GM12875 (cell line): ENCODE data around the gene DRAP1.

Experiments
- H3K4me3 ChIP-seq: one replicate; pipeline ENCODE4 v1.5.1; 2011; ENCODE audit warnings: low read depth, low read length, control low read depth
- CTCF ChIP-seq: IDR thresholded peaks from 2 replicates; pipeline ENCODE4 v1.5.1; 2011; ENCODE audit warnings: low read depth, mild to moderate bottlenecking, control low read depth, inconsistent platforms, low read length, moderate library complexity, borderline replicate concordance; ENCODE audit not compliant: insufficient read depth

The DRAP1 gene

GRCh38 chr11:65952052-65952521 lies 32.9 kb downstream of the DRAP1 start:
- no peak overlapping the region for H3K4me3 ChIP-seq
- TF ChIP-seq CTCF: no peak

DNA sequence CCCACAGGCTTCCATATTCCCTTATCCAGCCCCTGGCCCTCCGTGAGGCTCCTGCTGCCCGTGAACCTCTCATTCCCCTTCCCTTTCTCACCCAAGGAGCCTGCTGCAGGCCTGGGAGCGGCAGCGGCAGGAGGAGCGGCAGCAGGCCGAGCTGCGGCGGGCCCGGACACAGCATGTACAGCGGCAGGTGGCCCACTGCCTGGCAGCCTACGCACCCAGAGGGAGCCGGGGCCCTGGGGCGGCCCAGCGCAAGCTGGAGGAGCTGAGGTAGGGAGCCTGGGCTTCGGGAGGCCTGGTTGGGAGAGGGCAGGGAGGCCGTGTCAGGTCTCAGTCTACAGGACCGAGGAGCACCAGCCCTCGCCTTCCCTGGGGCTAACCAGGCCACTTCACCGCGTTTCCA lies 34.2 kb downstream of the DRAP1 start:
- no peak overlapping the region for H3K4me3 ChIP-seq
- no peak for TF ChIP-seq CTCF

- TF ChIP-seq CTCF: no peak
- H3K4me3 ChIP-seq: no peak overlapping the region
These were observed 35.5 kb downstream of the DRAP1 start for GRCh38 chr11:65954771-65955170.

- TF ChIP-seq CTCF: no peak
- no peak overlapping the region for H3K4me3 ChIP-seq
These were observed 39.1 kb downstream of the DRAP1 start for GRCh38 chr11:65958291-65958690.

DNA sequence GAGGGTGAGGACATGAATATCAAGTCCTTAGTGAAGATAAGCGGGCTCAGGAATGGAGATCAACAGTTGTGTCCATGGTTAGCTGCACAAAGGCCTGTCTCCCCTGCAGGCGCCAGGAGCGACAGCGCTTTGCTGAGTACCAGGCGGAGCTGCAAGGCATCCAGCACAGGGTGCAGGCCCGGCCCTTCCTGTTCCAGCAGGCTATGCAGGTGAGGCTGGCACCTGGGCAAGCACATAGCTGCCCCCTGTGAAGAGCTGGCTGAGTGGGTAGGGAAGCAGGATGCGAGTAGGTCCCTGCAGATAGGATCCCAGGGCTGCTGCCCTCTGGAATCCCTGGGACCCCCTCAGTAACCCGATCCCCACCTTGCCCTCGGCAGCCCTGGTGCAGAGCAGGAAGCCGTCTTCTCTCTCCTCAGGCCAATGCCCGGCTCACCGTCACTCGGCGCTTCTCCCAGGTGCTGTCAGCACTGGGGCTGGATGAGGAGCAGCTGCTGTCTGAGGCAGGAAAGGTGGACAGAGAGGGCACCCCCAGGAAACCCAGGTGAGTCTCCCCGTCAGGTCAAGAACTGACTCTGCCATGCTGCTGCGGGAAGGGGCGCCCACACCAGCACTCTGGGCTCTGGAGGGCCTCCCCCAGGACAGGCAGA lies 39.7 kb downstream of the DRAP1 start:
- H3K4me3 ChIP-seq: no peak overlapping the region
- TF ChIP-seq CTCF: no peak

DNA sequence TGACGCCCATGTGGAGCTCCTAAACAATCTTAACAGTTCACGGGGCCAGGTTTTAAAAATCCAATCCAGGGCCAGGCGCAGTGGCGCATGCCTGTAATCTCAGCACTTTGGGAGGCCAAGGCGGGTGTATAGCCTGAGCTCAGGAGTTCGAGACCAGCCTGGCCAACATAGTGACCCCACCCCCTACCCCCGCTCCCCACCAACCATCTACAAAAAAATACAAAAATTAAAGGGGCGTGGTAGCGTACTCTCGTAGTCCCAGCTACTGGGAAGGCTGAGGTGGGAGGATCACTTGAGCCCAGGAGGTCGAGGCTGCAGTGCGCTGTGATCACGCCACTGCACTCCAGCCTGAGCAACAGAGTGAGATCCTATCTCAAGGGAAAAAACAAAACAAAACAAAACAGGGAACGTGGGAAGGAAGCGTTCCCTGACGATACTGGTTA lies 41.6 kb downstream of the DRAP1 start:
- TF ChIP-seq CTCF: no peak
- peak overlapping the region; percentile 99 for H3K4me3 ChIP-seq
